ENCODE measurements around the gene GALNT18.

The GALNT18 gene

GRCh38 chr11:11493698-11494097 is 128.1 kb downstream of the GALNT18 start:
- DNase-seq, result no peak

- DNase-seq, result no peak
These were observed 130.2 kb downstream of the GALNT18 start for GRCh38 chr11:11491589-11491988.

GRCh38 chr11:11491014-11491413 is 130.8 kb downstream of the GALNT18 start:
- no peak for DNase-seq

GRCh38 chr11:11486423-11486822 is 135.4 kb downstream of the GALNT18 start:
- DNase-seq, result no peak

GRCh38 chr11:11486002-11486401 is 135.8 kb downstream of the GALNT18 start:
- peak; percentile 29 for DNase-seq

GRCh38 chr11:11483627-11484026 is 138.2 kb downstream of the GALNT18 start:
- DNase-seq, result no peak

- no peak for DNase-seq
These were observed 139.1 kb downstream of the GALNT18 start for GRCh38 chr11:11482730-11483129.

- no peak for DNase-seq
These were observed 140.4 kb downstream of the GALNT18 start for GRCh38 chr11:11481371-11481770.

- DNase-seq, result no peak
These were observed 140.8 kb downstream of the GALNT18 start for GRCh38 chr11:11480971-11481370.

GRCh38 chr11:11478687-11479086 is 143.1 kb downstream of the GALNT18 start:
- DNase-seq, result no peak

- DNase-seq, result no peak
These were observed 143.9 kb downstream of the GALNT18 start for GRCh38 chr11:11477695-11478420.

GRCh38 chr11:11476971-11477645 is 144.7 kb downstream of the GALNT18 start:
- DNase-seq, result peak; percentile 34

- peak; percentile 49 for DNase-seq
These were observed 145.3 kb downstream of the GALNT18 start for GRCh38 chr11:11476499-11476898.

- DNase-seq, result peak; percentile 35
These were observed 149.7 kb downstream of the GALNT18 start for GRCh38 chr11:11472106-11472505.

GRCh38 chr11:11471201-11471600 is 150.6 kb downstream of the GALNT18 start:
- DNase-seq, result no peak

- DNase-seq, result no peak
These were observed 152.9 kb downstream of the GALNT18 start for GRCh38 chr11:11468954-11469353.

- no peak for DNase-seq
These were observed 154.5 kb downstream of the GALNT18 start for GRCh38 chr11:11467312-11467711.

- no peak for DNase-seq
These were observed 157.2 kb downstream of the GALNT18 start for GRCh38 chr11:11464555-11464954.

GRCh38 chr11:11463405-11463804 is 158.4 kb downstream of the GALNT18 start:
- DNase-seq, result peak; percentile 45

- no peak for DNase-seq
These were observed 160.3 kb downstream of the GALNT18 start for GRCh38 chr11:11461473-11461872.

- DNase-seq, result no peak
These were observed 162.2 kb downstream of the GALNT18 start for GRCh38 chr11:11459578-11459977.

GRCh38 chr11:11458485-11458884 is 163.3 kb downstream of the GALNT18 start:
- no peak for DNase-seq

- DNase-seq, result no peak
These were observed 163.8 kb downstream of the GALNT18 start for GRCh38 chr11:11458001-11458400.

- DNase-seq, result peak; percentile 34
These were observed 164.9 kb downstream of the GALNT18 start for GRCh38 chr11:11456866-11457265.

Measured in DMS79 (cell line).